HG03159 (cell line): Measurements from ENCODE around the gene TRMT44.

Source experiments
- ATAC-seq: cut with Tn5 transposase; IDR thresholded peaks from one replicate; pipeline ENCODE4 v1.9.1; 2021; ENCODE audit warnings: mild to moderate bottlenecking, moderate library complexity; ENCODE audit not compliant: unreplicated experiment

Gene TRMT44

GRCh38 chr4:8440492-8441311, at the start of gene TRMT44, which contains the start of gene ACOX3:
Gene TRMT44 (plus strand): TSS chr4:8440777. CDS start chr4:8440823, 46 bp downstream.
Gene ACOX3 (minus strand): TSS chr4:8440723. CDS start chr4:8416521, 24,202 bp downstream.
- peak; percentile 90 for ATAC-seq

GRCh38 chr4:8391071-8391470, 49.5 kb upstream of the TRMT44 start:
- no peak for ATAC-seq

- ATAC-seq = peak; percentile 72
Observed at GRCh38 chr4:8391972-8392371, 48.6 kb upstream of the TRMT44 start.

- no peak for ATAC-seq
Observed at GRCh38 chr4:8392591-8393190, 47.9 kb upstream of the TRMT44 start.

GRCh38 chr4:8393593-8394038, 47.0 kb upstream of the TRMT44 start:
- no peak for ATAC-seq

- ATAC-seq = no peak
Observed at GRCh38 chr4:8394061-8394519, 46.5 kb upstream of the TRMT44 start.

GRCh38 chr4:8394806-8395205, 45.8 kb upstream of the TRMT44 start:
- ATAC-seq = no peak

GRCh38 chr4:8395504-8396296, 44.9 kb upstream of the TRMT44 start:
- no peak for ATAC-seq

- ATAC-seq = no peak
Observed at GRCh38 chr4:8396762-8397406, 43.7 kb upstream of the TRMT44 start.

GRCh38 chr4:8398347-8398746, 42.2 kb upstream of the TRMT44 start:
- no peak for ATAC-seq

- ATAC-seq = no peak
Observed at GRCh38 chr4:8399298-8399697, 41.3 kb upstream of the TRMT44 start.

- ATAC-seq = no peak
Observed at GRCh38 chr4:8400632-8401325, 39.8 kb upstream of the TRMT44 start.

GRCh38 chr4:8401665-8402064, 38.9 kb upstream of the TRMT44 start:
- ATAC-seq = no peak

GRCh38 chr4:8402181-8402597, 38.4 kb upstream of the TRMT44 start:
- ATAC-seq = no peak

- ATAC-seq = no peak
Observed at GRCh38 chr4:8402640-8403039, 37.9 kb upstream of the TRMT44 start.

GRCh38 chr4:8403173-8403753, 37.3 kb upstream of the TRMT44 start:
- no peak for ATAC-seq

- no peak for ATAC-seq
Observed at GRCh38 chr4:8403976-8404375, 36.6 kb upstream of the TRMT44 start.

- no peak for ATAC-seq
Observed at GRCh38 chr4:8404791-8405515, 35.6 kb upstream of the TRMT44 start.

GRCh38 chr4:8405516-8405875, 35.1 kb upstream of the TRMT44 start:
- no peak for ATAC-seq
